Fibroblast of lung (primary cell): ENCODE measurements around the gene WDR53.
A peak's percentile ranks its signal among the peaks of the same experiment; 100 is the strongest.

ENCODE experiments used
- CTCF ChIP-seq, 2 donors: IDR thresholded peaks in 1 of 2; conservative IDR thresholded peaks in 1 of 2; 1 replicate in 1 of 2; 2 replicates in 1 of 2; pipeline ENCODE4 v1.5.1; 2011 to 2012; ENCODE audit warnings: low read length in 2 of 2, control low read depth in 1 of 2, inconsistent platforms in 1 of 2, low read depth in 1 of 2, mild to moderate bottlenecking in 1 of 2
- EZH2 ChIP-seq: IDR thresholded peaks from 2 replicates; pipeline ENCODE4 v1.5.1; 2012; ENCODE audit warnings: low read length, control low read depth, mild to moderate bottlenecking; ENCODE audit errors: missing control alignments

- TF ChIP-seq CTCF (conservative IDR thresholded peaks at IDR 0.05 in 1 of 2, IDR thresholded peaks at IDR 0.05 in 1 of 2; ENCODE audit: low read depth in 1 of 2, low read length in 2 of 2): peak; percentile 30 to 42
- no peak for TF ChIP-seq EZH2
Measured at GRCh38 chr3:196518966-196519717, 49.2 kb downstream of the WDR53 start.
